Measurements from ENCODE around the gene EHD4. TPM values are rescaled to one million over a fixed set of nuclear protein-coding genes. Genes with fewer than 3 reads are reported as not detected.

Gene EHD4
- total RNA-seq, 2 donors from 2014 or later: 13.8 to 16.9 TPM

- no peaks in the 10 kb centered on the region for H3K9me3 ChIP-seq
- TF ChIP-seq POLR2A (IDR thresholded peaks at IDR 0.05): no peak
- TF ChIP-seq CTCF (IDR thresholded peaks at IDR 0.05): no peak
- no peaks in the 10 kb centered on the region for H3K4me1 ChIP-seq
- H3K27ac ChIP-seq: no peak overlapping the region
- no peaks in the 10 kb centered on the region for H3K27me3 ChIP-seq
- ATAC-seq: no peak
- no peak overlapping the region for H3K4me3 ChIP-seq
- DNase-seq: no peak
- H3K36me3 ChIP-seq (replicated peaks in 1 of 2; ENCODE audit: insufficient read depth in 1 of 2, low read depth in 2 of 2): no peaks in the 10 kb centered on the region
- 81 to 94% methylated on average over 2 to 8 of the region's 9 CpGs for WGBS, 2 donors
- intact Hi-C loops (cut with DNase I): no loop called here
Measured at GRCh38 chr15:41857316-41857715, 115.0 kb downstream of the EHD4 start.

GRCh38 chr15:41856716-41857115, 115.6 kb downstream of the EHD4 start:
- no peak for TF ChIP-seq CTCF (IDR thresholded peaks at IDR 0.05)
- TF ChIP-seq POLR2A (IDR thresholded peaks at IDR 0.05): no peak

GRCh38 chr15:41856262-41856661, 116.1 kb downstream of the EHD4 start:
- no peak for ATAC-seq
- WGBS, 2 donors: 89% methylated on average over 4 to 17 of the region's 17 CpGs
- Histone ChIP-seq H3K4me1 (no peaks in the 10 kb centered on the region), H3K27me3 (no peaks in the 10 kb centered on the region), H3K9me3 (no peaks in the 10 kb centered on the region), H3K27ac (no peak overlapping the region), H3K4me3 (no peak overlapping the region), H3K36me3 (replicated peaks in 1 of 2; ENCODE audit: insufficient read depth in 1 of 2, low read depth in 2 of 2) (no peaks in the 10 kb centered on the region)
- intact Hi-C loops (cut with DNase I): no loop called here
- no peak for TF ChIP-seq CTCF (IDR thresholded peaks at IDR 0.05)
- TF ChIP-seq POLR2A (IDR thresholded peaks at IDR 0.05): no peak
- DNase-seq: no peak

More at GRCh38 chr15:41856716-41857115, 115.6 kb downstream of the EHD4 start:
- intact Hi-C loops (cut with DNase I): no loop called here
- Histone ChIP-seq H3K27me3 (no peaks in the 10 kb centered on the region), H3K9me3 (no peaks in the 10 kb centered on the region), H3K27ac (no peak overlapping the region), H3K36me3 (replicated peaks in 1 of 2; ENCODE audit: insufficient read depth in 1 of 2, low read depth in 2 of 2) (no peaks in the 10 kb centered on the region), H3K4me1 (no peaks in the 10 kb centered on the region), H3K4me3 (no peak overlapping the region)
- WGBS, 2 donors: 79% methylated on average over 9 of the region's 12 CpGs; no CpG with 5 or more reads in 1 of the 2 donors
- DNase-seq: no peak
- no peak for ATAC-seq

DNA sequence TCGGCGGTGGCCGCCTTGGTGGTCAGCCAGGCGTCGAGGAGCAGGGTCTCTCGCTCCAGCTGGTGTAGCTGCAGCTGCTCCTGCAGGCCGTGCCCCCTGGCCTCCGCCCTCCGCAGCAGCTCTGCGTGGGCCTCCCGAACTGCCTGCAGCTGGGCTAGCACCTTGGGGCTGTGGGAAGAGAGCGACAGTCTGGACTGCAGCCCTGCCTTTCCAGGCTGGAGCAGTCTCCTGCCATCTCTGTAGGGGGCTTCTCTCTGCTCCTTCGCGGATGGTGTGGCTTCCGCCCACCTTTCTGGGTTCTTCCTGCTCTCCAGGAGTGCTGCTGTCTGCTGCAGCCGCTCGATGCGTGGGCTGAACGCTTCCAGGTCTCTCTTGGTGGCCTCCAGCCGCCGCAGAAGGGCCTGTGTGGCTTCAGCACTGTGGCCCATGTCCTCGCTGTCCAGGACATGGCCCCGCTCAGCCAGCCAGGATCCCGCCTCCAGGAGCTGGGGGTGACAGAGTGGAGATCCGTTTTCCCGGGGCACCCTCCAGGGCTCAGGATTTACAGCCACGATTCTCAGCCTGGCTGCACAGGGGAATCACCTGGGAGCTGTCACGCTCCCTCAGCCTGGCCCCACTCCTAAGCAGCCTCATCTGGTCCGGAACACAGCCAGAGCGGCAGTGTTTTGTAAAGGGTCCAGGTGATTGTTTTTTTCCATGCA, 116.9 kb downstream of the EHD4 start:
- intact Hi-C loops (cut with DNase I): no loop called here
- ATAC-seq (no peak), DNase-seq (no peak)
- WGBS, 2 donors: 86 to 89% methylated on average over 10 to 30 of the region's 30 CpGs
- no peaks in the 10 kb centered on the region for H3K36me3 ChIP-seq (replicated peaks in 1 of 2; ENCODE audit: insufficient read depth in 1 of 2, low read depth in 2 of 2)
- no peak overlapping the region for H3K4me3 ChIP-seq
- TF ChIP-seq POLR2A (IDR thresholded peaks at IDR 0.05) (no peak), CTCF (IDR thresholded peaks at IDR 0.05) (no peak)
- no peaks in the 10 kb centered on the region for H3K4me1 ChIP-seq
- H3K27ac ChIP-seq: no peak overlapping the region
- H3K9me3 ChIP-seq: no peaks in the 10 kb centered on the region
- H3K27me3 ChIP-seq: no peaks in the 10 kb centered on the region

- no peaks in the 10 kb centered on the region for H3K27me3 ChIP-seq
- no peaks in the 10 kb centered on the region for H3K9me3 ChIP-seq
- 74 to 83% methylated on average over 5 to 9 of the region's 9 CpGs for WGBS, 2 donors
- DNase-seq (peak in 1 of 4 donors; percentile 42), ATAC-seq (no peak)
- no peaks in the 10 kb centered on the region for H3K36me3 ChIP-seq (replicated peaks in 1 of 2; ENCODE audit: insufficient read depth in 1 of 2, low read depth in 2 of 2)
- intact Hi-C loops (cut with DNase I): no loop called here
- no peak overlapping the region for H3K27ac ChIP-seq
- no peak overlapping the region for H3K4me3 ChIP-seq
- H3K4me1 ChIP-seq: peaks cover 7% of the 10 kb centered on the region
- TF ChIP-seq POLR2A (IDR thresholded peaks at IDR 0.05) (no peak), CTCF (IDR thresholded peaks at IDR 0.05) (no peak)
Measured at GRCh38 chr15:41854443-41854842, 117.9 kb downstream of the EHD4 start.

Measured in body of pancreas (tissue), 4 donors.